Measurements from ENCODE around the gene NT5C2.
A peak's percentile ranks its signal among the peaks of the same experiment; 100 is the strongest.
"Not testable (repeated sequence)": the region's sequence is repeated elsewhere in the genome, so short reads cannot be mapped to it uniquely, and the experiment has no call there.

The NT5C2 gene

DNA sequence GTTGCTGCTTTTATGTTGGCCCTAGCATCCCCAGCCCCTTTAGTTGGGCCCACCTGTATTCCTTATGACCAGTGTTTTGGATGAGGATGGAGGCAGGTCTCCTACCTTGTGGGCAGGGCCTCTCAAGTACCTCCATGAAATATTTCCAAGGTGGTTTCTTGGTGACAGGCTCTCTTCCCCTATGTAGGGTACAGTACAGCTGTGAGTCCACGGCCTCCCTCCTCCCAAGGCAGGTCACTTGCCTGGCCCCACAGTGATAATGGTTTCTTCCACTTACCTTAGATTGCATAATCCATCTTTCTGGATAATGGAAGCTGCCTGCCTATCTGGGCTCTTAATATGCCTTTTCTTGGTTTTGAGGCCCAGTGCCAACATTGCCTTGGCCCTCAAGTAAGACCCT, 110.4 kb downstream of the NT5C2 start:
- DNase-seq = no peak

DNA sequence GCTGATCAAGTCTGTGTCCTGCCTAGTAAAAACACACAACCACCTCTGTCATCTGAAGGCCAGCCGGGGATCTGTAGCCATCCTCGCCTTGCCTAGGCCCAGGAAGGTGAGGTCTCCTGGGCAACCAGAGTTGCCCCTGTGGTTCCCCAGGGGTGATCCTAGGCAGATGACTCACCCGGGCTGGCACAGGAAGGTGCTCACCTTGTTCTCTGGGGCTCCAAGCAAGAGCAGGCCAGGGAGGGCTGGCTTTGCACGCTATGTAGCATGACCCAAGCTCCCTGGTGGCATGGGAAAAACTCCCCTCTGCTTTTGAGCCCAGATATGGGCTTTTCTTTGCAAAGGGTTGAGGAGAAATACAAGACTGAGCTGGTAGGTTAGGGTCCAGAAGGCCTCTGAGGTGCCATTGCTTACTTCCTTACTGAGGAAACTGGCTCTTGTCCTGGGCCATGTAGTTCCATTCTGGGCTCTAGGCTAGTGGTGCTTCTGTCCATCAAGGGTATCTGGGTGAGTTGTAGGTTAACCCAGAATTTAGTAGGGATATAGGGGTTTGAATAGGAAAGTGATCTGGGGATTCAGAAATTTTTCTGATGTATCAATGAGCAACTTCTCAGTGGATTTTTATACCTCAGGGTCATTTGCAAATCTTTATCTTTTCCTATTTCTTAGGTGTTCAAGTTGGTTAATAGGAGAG, 112.0 kb downstream of the NT5C2 start:
- no peak for DNase-seq

DNA sequence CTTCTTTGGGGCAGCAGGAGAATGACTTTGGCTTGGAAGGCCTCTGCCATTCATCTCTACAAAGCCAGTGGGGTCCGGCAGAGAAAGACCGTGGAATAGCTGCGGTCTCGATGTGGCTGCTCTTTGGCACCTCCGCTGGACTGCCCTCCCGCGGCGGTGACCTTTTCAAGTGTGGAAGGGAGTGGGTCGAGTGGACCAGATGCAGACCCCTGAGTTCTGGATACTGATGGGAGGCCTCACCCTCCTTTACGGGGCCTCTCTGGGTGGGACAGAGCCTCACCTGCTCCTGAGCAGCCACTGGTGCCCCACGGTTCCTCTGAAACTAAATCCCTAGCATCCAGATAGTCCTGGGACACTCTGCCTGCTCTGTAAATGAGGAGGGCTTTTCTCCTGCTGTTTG, 113.1 kb downstream of the NT5C2 start:
- no peak for DNase-seq

DNA sequence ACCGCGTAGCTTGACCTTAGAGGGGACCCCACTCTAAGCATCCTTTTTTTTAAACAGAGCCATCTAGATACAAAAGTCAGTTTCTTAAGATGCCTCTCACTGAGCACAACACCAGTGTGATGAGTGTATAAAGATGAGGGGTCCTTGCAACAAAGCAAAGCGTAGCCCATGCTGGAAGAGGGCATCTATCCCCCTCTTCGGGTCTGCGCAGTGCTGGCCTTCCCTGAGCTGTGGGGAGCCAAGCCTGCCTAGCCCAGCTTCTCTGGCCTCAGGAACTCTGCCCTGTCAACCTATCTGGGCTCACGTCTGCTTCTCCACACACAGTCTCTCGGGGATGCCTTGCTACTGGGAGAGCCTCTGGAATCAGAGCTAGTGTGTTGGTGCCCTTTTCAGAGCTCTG, 114.0 kb downstream of the NT5C2 start:
- DNase-seq = no peak

DNA sequence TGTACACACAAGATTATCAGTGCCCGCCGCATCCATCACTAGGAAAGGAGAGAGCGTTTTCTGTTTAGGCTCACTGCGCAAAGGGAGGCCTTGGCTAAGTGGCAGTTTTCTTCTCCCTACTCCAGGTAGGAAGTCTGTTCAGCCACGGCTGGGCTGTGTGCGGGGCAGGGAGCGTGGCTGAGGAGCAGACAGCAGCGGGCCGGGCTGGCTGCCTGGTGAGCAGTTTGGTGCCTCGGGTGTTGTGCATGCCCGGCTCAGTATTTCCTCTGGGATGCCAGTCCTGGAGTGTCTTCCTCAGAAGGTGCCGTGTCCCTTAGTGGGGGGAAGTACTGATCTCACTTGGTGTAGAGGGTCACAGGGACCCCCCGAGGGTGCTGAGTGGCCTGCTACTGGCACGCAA, 114.4 kb downstream of the NT5C2 start:
- no peak for DNase-seq

DNA sequence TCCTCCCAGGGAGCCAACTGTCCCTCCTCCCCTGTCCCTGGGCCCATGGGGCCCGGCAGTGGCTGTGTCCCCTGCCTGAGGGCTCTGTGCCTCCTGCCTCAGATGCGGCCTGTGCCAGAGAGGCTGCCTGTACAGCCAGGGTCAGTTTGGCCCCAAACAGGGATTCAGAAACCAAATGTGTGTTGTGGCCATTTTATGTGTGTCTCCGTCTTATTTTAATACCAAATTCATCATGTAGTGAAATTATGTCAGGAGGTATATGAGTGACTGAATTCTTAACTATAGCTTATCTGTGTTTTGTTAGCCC, 114.8 kb downstream of the NT5C2 start:
- DNase-seq = no peak

DNA sequence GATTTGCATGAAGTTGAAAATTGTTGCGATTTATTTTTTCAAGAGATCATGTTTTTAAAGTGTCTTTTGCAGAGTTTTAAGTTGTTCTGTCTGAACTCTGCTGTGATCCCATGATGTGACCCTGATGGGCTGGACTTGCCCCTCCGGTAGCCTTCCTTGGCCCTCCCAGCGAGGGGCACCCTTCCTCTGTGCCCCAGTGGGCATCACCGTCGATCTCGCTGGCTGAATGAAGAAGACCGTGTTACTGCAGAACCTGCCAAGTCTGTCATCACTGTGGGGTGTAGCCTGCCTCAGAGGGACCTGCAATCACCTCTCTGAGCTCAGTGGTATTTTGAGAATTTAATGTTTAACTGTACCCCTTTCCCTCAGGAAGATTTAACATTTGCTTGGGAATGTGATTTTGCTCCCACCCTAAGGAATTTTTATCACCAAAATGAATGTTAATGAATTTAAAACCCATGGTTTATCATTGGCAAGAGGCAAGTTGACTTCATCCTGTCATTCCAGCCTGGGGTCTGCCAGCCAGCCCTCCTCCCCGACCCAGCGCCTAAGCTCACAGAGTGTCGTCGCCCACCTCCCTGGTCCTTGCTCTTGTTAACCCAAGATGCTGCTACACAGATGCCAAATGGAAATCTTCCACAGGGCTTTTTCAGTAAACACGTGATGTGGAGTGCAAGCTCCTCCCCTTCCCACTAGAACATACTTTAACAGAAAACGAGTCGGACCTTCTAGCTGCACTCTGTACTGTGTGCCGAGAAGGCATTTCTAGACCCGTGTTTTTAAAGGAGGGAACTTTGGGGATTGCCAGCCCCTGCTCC, 115.4 kb downstream of the NT5C2 start:
- no peak for DNase-seq

DNA sequence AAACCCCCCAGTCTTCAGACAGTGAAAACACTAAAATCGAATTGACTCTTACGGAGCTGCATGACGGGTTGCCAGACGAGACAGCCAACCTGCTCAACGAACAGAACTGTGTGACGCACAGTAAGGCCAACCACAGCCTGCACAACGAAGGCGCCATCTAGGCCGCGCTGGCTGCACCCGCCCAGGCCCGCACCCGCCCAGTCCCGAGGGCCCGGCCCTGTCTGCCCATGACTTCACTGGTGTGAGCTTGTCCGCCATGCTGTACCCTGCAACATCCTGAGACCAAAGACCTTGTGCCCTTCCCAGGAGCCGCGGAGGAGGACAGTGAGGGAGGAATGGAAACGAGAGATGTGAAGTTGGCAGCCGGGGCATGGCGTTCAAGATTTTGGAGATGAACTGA, 116.1 kb downstream of the NT5C2 start:
- DNase-seq = no peak

DNA sequence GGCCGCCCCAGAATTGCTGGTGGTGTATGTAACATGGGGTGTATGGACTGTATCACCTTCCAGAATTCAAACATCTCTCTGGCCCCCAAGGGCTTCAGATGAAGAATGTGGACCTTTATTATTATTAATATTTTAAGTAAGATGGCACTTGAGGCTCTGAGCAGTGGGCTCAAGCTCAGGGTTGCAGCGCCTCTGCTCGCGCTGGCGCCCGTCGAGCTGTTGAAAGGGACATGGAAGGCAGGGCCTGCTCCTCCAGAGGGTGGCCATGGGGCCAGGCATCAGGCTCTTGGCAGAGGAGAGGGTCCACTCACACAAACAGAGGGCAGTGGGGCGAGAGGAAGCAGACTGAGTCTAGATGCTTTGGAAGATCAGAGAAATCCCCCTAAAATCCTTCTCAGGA, 120.2 kb downstream of the NT5C2 start:
- no peak for DNase-seq

DNA sequence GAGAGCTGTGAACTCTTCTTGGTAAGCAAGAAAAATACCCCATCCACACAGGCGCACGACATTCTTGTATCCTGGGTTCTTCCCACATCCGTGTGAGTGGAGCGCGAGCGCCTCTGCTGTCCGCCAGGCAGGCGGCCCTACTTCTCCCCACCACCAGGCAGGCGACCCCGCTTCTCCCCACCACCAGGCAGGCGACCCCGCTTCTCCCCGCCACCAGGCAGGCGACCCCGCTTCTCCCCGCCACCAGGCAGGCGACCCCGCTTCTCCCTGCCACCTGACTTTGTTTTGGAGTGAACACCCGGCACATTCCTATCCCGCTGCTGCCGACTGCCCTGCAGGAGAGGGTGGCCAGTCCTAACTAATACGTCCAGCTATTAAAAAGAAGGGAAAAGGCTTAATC, 120.8 kb downstream of the NT5C2 start:
- no peak for DNase-seq

DNA sequence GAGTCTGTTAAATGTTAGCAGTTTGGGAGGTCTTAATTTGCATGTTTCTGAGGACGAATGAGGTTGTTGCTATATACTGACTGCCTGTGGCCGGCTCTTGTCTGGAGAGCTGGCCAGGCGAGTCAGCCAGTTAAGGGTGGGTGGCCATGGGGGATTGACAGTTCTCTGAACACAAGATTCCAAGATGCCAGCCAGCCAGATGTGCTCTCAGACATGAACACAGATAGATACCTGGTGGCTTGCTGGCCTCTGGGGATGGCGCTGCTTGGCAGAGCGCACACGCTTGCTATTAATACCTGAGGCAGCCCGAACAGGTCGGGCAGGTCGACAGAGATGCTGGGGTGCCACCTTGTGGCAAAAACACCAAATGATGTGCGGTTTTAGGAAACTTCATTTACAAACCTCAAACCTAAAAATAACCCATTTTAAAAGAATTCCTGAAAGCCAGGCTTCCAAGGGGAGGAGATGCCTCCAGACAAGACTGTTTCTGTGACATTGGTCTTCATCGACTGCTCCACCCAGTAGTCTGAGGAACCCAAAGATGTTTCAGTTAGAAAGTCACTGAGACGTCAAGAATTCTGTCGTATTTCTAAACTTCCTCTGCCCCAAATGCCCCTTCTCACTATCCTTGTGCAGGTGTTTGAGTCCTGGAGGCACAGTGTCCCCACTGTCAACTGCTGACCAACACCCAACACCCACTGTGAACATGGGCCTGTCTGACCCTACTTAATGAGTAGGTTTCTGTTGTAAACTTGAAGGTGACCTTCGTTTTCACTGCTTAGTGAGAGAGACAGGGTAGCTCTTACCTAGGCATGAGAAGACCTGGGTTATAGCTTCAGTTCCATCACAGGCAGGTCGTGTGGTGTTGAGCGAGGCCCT, 123.4 kb downstream of the NT5C2 start:
- peak; percentile 42 for DNase-seq

DNA sequence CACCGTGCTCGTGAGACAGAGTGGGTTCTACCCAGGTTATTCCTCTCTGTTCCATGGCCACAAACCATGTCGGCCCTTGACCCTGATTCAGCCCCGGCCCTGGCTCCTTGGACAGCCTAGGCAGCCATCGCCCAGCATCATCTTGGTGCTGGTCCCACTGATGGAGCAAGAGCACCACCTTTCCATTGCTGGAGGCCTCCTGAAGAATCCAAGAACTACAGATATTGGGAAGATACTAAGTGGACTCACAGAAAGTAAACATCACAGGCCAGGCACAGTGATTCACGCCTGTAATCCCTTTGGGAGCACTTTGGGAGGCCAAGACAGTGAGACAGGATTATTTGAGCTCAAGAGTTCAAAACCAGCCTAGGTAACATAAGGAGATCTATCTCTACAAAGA, 125.1 kb downstream of the NT5C2 start:
- DNase-seq = peak; percentile 11

DNA sequence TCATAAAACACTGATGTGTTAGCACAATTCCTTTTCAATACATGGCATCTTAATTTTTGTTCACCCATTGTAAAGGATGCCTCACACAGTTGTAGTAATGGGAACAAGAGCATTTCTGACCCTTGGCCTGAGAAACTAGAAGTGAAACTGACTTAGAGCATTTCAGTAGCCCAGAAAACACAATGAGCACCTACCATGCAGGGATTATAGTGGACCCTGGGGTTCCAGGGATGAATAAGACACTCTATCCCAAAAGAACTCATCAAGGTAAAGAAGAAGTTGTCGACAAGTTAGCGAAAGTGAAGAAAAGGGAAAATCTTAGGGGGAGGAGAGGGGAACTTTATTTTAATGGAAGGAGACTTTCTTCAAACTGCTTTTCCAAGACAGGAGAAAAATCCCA, 125.6 kb downstream of the NT5C2 start:
- DNase-seq = no peak

DNA sequence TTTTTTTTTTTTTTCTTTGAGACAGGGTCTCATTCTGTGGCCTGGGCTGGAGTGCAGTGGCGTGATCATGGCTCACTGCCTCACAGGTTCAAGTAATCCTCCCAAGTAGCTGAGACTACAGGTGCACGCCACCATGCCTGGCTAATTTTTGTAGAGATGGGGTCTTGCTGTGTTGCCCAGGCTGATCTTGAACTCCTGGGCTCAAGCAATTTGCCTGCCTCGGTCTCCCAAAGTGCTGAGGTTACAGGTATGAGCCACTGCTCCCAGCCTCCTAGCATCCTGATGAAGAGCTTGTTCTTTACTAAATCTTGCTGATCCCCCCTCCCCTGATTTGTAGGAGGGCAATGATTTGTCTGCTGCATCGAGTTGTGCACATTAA, 126.0 kb downstream of the NT5C2 start:
- not testable (repeated sequence) for DNase-seq

DNA sequence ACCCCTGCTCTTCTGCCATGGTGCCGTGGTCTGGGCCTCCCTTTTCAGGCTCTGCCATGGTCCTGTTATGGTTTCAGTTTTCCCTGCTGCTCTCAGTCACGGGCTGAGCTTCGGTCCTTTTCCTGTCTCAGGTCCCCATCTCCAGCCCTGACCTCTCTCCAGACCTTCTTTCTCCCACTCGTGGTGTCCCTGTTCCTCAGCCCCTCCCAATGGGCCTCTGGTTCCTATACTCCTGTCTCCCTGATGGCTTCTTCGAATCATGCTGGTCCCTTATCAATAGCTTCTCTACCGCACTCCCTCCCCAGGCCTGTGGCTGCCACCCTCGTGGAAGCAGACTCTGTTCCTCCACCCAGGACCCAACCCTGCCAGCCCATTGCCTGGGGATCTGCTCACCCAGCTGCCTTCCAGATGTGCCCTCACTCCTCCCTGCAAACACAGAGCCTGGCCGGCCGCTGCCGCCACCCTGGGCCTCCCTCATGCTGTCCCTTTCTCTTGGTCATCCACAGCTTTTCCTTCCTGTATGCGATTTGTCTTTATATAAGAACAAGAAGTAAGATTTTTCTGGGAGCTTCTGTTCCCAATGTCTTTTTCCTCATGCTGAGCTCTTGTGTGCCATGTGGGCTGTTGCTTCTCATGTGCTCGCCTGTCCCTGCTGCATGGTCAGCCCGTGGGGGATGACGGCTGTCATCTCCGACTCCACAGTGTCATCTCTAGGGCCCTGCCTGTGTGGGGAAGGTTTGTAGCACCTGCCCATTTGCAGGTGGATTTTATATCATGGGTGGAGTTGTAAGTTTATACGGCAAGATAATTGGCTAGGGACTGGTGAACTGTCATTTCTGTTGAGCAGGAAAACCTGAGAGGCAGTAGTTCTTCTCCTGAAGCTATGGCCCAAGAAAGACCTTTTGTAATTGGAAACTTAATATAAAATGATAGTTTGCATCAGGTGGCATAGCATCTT, 126.7 kb downstream of the NT5C2 start:
- DNase-seq = no peak

DNA sequence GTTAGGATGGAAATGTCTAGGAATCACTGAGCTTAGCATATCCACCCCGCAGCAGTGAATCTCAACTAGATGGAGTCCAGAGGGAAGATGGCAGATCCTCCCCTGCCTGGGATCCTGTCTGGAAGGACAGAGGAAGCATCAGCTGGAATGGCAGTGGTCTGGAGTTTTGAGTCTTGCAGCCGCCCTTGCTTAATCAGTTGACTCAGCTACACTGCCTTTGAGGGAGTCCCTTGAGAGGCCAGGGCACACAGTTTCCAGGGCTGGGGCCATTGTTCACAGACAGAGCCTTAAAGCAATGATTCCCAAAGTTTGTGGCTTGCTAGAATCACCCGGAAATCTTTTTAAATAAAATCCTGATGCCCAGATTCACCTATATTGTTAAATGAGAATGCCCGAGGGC, 128.1 kb downstream of the NT5C2 start:
- no peak for DNase-seq

DNA sequence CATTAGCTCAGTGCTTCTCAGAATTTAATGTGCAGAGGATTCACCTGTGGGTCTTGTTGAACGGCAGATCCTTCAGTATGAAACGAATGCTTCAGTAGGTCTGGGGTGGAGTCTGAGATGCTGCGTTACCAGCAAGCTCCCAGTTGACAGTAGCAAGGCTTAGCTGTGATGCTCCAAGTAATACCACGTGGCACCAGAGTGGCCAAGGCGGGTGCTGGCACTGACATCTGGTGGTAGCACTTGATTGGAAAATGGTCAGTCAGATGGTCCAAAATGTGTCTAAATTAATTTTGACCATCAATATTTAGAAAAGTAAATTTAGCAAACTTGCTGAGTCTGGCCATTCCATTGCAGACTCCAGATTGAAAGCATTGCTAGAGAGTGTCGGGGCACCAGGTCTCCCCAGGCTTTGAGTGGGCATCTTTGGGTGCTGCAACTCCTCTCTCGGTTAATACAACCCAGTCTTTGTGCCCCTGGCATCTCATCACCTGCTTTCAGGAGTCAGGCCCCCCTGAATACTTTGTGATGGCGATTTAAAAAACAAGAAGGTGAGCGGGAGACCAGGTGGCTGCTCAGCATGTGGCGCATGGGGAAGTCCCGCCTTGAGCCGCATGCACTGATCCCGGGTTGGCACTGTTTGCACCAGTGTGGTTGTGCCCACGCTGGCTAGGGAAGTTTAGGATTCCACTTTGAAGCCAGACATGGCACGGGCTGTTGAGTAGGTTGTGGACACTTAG, 130.1 kb downstream of the NT5C2 start:
- no peak for DNase-seq

DNA sequence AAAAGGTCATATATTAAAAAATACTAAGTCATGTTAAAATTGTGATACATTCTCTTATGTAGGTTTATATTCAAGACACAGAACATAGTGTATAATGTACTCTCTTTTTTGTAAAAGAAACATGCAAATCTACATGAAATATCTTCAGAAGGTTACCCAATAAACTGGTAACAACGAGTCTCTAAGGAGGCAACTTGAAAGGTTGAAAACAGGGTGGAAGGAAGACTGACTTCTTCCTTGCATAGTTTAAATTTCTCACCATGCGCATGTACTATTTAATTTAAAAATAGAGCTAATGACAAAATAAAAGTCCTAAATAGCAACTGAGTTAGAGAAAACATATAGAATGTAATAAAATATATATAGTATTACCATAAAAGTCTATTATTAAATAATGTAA, 132.5 kb downstream of the NT5C2 start:
- DNase-seq = no peak

DNA sequence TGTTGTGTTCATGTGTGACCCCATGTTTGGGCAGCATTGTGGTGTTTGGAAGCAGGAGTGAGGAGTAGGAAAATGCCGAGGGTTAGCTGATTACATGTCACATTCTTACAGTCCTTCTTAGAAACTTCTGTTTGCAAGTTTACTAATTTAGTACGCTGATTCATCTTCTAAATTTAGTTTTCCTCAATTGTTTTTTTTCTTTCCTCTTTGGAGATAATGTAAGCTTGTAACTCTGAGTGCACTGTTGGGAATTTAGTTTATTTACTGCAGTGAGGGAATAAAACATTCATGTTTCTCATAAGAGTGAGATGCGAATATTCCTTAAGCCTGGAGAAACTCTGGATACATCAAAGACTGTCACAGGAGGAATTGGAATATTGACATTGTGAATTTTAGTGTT, 135.0 kb downstream of the NT5C2 start:
- no peak for DNase-seq

DNA sequence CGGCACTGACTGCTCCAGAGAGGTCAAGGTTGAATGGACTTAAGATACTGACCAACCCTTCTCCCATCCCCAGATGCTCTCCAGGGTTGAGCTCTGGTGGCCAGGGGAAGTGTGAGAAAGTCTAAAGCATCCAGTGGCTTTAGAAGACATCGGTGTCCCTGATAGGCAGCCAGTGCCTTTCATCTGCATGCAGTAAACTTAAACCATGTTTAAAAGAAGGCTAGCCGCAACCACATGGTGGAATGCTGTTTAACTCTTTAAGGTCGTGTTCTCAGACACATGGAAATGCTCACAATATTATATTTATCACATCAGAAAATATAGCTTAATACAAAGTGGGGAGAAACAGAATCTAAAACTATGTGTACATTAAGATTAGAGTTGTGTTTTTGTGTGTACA, 138.0 kb downstream of the NT5C2 start:
- no peak for DNase-seq

DNA sequence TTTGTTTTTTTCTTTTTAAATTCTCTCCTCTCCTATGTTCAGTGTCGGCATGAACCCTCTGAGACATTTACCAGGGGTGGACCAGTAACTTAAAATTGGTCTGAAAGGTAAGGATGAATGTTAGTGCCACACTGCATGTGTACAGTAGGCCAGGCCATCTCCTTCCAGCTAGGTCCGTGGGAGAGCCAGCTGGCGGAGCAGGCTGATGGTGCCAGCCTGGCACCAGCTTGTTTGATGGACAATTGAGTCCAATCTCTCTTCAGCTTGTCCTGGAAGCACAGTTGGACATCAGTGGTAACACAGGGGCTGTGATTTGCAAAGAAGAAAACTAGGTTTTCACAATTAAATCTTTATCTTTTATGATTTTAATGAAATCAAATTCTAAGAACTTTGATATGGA, 138.5 kb downstream of the NT5C2 start:
- no peak for DNase-seq
